Measurements from ENCODE around the gene NIFK.
"Not testable (repeated sequence)": the region's sequence is repeated elsewhere in the genome, so short reads cannot be mapped to it uniquely, and the experiment has no call there.

Gene NIFK

GRCh38 chr2:121716126-121716525, 20.5 kb downstream of the NIFK start:
- no peak overlapping the region for H3K4me3 ChIP-seq (ENCODE audit: low read depth, low read length)
- no peaks in the 10 kb centered on the region for H3K36me3 ChIP-seq (replicated peaks)
- no peak for TF ChIP-seq CTCF (IDR thresholded peaks at IDR 0.05; ENCODE audit: low read depth, low read length, missing control alignments)
- no peak overlapping the region for H3K27ac ChIP-seq
- H3K27me3 ChIP-seq (replicated peaks): no peaks in the 10 kb centered on the region
- in situ Hi-C loops (cut with HindIII; ENCODE audit: low pct_ligation_motif_present, low sequenced_read_pairs): no loop called here
- no peak for DNase-seq

- H3K27ac ChIP-seq; H3K36me3 ChIP-seq (replicated peaks); DNase-seq; H3K27me3 ChIP-seq (replicated peaks); H3K4me3 ChIP-seq (ENCODE audit: low read depth, low read length); in situ Hi-C loops (cut with HindIII; ENCODE audit: low pct_ligation_motif_present, low sequenced_read_pairs): not testable (repeated sequence)
Observed at GRCh38 chr2:121711481-121711880, 25.2 kb downstream of the NIFK start.

- TF ChIP-seq CTCF (IDR thresholded peaks at IDR 0.05; ENCODE audit: low read depth, low read length, missing control alignments): no peak
- no peaks in the 10 kb centered on the region for H3K36me3 ChIP-seq (replicated peaks)
- in situ Hi-C loops (cut with HindIII; ENCODE audit: low pct_ligation_motif_present, low sequenced_read_pairs): no loop called here
- DNase-seq: no peak
- no peaks in the 10 kb centered on the region for H3K27me3 ChIP-seq (replicated peaks)
- no peak overlapping the region for H3K27ac ChIP-seq
- no peak overlapping the region for H3K4me3 ChIP-seq (ENCODE audit: low read depth, low read length)
Observed at GRCh38 chr2:121710470-121711170, 26.1 kb downstream of the NIFK start.

GRCh38 chr2:121709776-121710469, 26.8 kb downstream of the NIFK start:
- in situ Hi-C loops (cut with HindIII; ENCODE audit: low pct_ligation_motif_present, low sequenced_read_pairs): no loop called here
- no peak for TF ChIP-seq CTCF (IDR thresholded peaks at IDR 0.05; ENCODE audit: low read depth, low read length, missing control alignments)
- Histone ChIP-seq H3K27ac (no peak overlapping the region), H3K4me3 (ENCODE audit: low read depth, low read length) (no peak overlapping the region), H3K27me3 (replicated peaks) (no peaks in the 10 kb centered on the region), H3K36me3 (replicated peaks) (no peaks in the 10 kb centered on the region)
- no peak for DNase-seq

GRCh38 chr2:121707920-121708361, 28.7 kb downstream of the NIFK start:
- Histone ChIP-seq H3K27ac (no peak overlapping the region), H3K36me3 (replicated peaks) (no peaks in the 10 kb centered on the region), H3K4me3 (ENCODE audit: low read depth, low read length) (no peak overlapping the region), H3K27me3 (replicated peaks) (no peaks in the 10 kb centered on the region)
- TF ChIP-seq CTCF (IDR thresholded peaks at IDR 0.05; ENCODE audit: low read depth, low read length, missing control alignments): no peak
- DNase-seq: no peak
- in situ Hi-C loops (cut with HindIII; ENCODE audit: low pct_ligation_motif_present, low sequenced_read_pairs): no loop called here

- H3K36me3 ChIP-seq (replicated peaks): no peaks in the 10 kb centered on the region
- in situ Hi-C loops (cut with HindIII; ENCODE audit: low pct_ligation_motif_present, low sequenced_read_pairs): no loop called here
- no peak overlapping the region for H3K4me3 ChIP-seq (ENCODE audit: low read depth, low read length)
- no peak for DNase-seq
- no peak overlapping the region for H3K27ac ChIP-seq
- no peak for TF ChIP-seq CTCF (IDR thresholded peaks at IDR 0.05; ENCODE audit: low read depth, low read length, missing control alignments)
- no peaks in the 10 kb centered on the region for H3K27me3 ChIP-seq (replicated peaks)
Observed at GRCh38 chr2:121707344-121707919, 29.2 kb downstream of the NIFK start.
